Mesothelial cell of epicardium (in vitro differentiated cells): Measurements from ENCODE around the gene AOPEP. TPM values are rescaled to one million over a fixed set of nuclear protein-coding genes. Genes with fewer than 3 reads are reported as not detected.
A peak's percentile ranks its signal among the peaks of the same experiment; 100 is the strongest.

Experiments used
- DNase-seq, 2 experiments: peaks; one replicate each; pipeline ENCODE4 v3.0.0; 2021; ENCODE audit warnings: low spot score in 2 of 2; ENCODE audit not compliant: unreplicated experiment in 2 of 2
- H3K27ac Mint-ChIP-seq: 2 replicates; pipeline ENCODE4 v1.8.0; 2021; ENCODE audit warnings: mixed read lengths
- H3K27me3 Mint-ChIP-seq: 2 replicates; pipeline ENCODE4 v1.8.0; 2021; ENCODE audit warnings: low read depth, mixed read lengths
- H3K36me3 Mint-ChIP-seq: 2 replicates; pipeline ENCODE4 v1.8.0; 2021; ENCODE audit warnings: mixed read lengths
- H3K4me1 Mint-ChIP-seq: 2 replicates; pipeline ENCODE4 v1.8.0; 2021; ENCODE audit warnings: mixed read lengths
- H3K4me3 Mint-ChIP-seq: 2 replicates; pipeline ENCODE4 v1.8.0; 2021; ENCODE audit warnings: mild to moderate bottlenecking, moderate library complexity, mixed read lengths
- H3K9me3 Mint-ChIP-seq: 2 replicates; pipeline ENCODE4 v1.8.0; 2021; ENCODE audit warnings: mixed read lengths
- total RNA-seq: library from RNA; stranded (reverse); gene quantifications from 3 replicates; pipeline ENCODE4 v1.2.1, GENCODE V29; 2021
- TF ChIP-seq, protein P1 (sequence below): fragments of 200-600 bp; sonication (generic); IDR thresholded peaks from one replicate; pipeline ENCODE4 v1.5.0; 2021; ENCODE audit warnings: antibody characterized with exemption; ENCODE audit not compliant: unreplicated experiment

Gene AOPEP, protein sequence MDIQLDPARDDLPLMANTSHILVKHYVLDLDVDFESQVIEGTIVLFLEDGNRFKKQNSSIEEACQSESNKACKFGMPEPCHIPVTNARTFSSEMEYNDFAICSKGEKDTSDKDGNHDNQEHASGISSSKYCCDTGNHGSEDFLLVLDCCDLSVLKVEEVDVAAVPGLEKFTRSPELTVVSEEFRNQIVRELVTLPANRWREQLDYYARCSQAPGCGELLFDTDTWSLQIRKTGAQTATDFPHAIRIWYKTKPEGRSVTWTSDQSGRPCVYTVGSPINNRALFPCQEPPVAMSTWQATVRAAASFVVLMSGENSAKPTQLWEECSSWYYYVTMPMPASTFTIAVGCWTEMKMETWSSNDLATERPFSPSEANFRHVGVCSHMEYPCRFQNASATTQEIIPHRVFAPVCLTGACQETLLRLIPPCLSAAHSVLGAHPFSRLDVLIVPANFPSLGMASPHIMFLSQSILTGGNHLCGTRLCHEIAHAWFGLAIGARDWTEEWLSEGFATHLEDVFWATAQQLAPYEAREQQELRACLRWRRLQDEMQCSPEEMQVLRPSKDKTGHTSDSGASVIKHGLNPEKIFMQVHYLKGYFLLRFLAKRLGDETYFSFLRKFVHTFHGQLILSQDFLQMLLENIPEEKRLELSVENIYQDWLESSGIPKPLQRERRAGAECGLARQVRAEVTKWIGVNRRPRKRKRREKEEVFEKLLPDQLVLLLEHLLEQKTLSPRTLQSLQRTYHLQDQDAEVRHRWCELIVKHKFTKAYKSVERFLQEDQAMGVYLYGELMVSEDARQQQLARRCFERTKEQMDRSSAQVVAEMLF
- total RNA-seq: 56.3 to 63.0 TPM (median 61.4 TPM) in 3 replicates

DNA sequence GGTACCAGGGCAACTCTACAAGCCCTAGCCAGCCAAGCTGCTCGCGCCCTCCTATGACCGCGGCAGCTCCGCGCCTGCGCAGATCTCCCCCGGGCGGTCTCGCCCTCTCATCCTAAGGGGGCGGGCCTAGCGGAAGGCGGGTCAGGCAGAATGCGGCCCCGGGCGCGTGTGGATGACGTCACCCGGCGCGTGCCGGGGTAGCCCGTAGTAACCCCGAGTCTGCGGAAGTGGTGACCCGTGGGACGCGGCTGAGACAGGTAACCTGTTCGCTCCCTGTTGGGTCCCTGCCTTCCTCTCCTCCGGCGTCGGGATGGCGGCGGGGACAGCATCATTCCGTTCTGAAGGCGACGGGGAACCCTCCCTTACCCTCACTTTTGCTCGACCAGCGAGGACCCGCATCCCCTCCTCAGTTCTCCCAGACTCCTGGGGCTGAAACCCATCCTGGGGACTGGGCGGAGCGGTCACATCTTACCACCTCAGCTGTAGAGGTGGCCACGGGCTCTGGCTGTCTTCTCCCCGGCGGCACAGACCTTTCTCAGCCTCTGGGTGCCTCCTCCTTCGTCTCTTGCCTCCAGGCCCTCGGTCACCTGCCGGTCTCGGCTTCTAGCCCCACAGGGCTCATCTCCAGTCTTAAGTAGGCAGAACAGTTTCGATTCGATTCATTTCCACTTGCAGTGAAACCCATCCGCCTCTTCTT is at the start of gene AOPEP:
Gene AOPEP, plus strand, starts transcription at position 205 of the 697 bp plus-strand sequence. CDS start 33,085 bp downstream, outside the sequence.
- H3K27ac Mint-ChIP-seq: peak within 1 kb of the TSS; percentile 96

DNA sequence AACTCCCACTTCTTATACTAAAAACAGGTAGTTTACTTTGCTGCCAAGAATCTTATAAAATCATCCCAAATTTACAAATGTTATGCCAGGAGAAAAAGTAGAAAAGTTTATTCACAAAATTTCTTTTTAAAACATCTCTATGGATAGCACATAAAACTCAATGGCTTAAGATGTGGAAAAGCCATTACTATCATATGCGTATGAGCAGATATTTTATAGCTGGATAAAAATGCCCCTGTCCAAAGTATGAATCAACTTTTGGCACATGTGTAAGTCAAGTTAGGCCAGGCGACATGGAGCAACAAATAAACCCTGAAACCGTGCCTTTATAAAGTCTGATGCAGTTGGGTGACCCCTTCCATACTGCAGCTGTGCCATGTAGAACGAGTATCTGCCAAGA is 48.6 kb upstream of the AOPEP start:
- Mint-ChIP-seq H3K27me3 (no peaks in the 10 kb centered on the region), H3K36me3 (no peaks in the 10 kb centered on the region), H3K4me3 (no peak overlapping the region), H3K9me3 (no peaks in the 10 kb centered on the region), H3K27ac (no peak overlapping the region), H3K4me1 (peaks cover 24% of the 10 kb centered on the region)
- TF ChIP-seq, protein P1, sequence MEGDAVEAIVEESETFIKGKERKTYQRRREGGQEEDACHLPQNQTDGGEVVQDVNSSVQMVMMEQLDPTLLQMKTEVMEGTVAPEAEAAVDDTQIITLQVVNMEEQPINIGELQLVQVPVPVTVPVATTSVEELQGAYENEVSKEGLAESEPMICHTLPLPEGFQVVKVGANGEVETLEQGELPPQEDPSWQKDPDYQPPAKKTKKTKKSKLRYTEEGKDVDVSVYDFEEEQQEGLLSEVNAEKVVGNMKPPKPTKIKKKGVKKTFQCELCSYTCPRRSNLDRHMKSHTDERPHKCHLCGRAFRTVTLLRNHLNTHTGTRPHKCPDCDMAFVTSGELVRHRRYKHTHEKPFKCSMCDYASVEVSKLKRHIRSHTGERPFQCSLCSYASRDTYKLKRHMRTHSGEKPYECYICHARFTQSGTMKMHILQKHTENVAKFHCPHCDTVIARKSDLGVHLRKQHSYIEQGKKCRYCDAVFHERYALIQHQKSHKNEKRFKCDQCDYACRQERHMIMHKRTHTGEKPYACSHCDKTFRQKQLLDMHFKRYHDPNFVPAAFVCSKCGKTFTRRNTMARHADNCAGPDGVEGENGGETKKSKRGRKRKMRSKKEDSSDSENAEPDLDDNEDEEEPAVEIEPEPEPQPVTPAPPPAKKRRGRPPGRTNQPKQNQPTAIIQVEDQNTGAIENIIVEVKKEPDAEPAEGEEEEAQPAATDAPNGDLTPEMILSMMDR: no peak
- DNase-seq: no peak

More for the DNA sequence above, at the start of gene AOPEP:
- TF ChIP-seq, protein P1: no peak
- H3K9me3 Mint-ChIP-seq: peaks cover 5% of the 10 kb centered on the region
- H3K4me1 Mint-ChIP-seq: peaks cover 9% of the 10 kb centered on the region
- peak; percentile 97 to 99 for DNase-seq
- H3K36me3 Mint-ChIP-seq: no peaks in the 10 kb centered on the region
- peak within 1 kb of the TSS; percentile 84 for H3K4me3 Mint-ChIP-seq
- no peaks in the 10 kb centered on the region for H3K27me3 Mint-ChIP-seq

DNA sequence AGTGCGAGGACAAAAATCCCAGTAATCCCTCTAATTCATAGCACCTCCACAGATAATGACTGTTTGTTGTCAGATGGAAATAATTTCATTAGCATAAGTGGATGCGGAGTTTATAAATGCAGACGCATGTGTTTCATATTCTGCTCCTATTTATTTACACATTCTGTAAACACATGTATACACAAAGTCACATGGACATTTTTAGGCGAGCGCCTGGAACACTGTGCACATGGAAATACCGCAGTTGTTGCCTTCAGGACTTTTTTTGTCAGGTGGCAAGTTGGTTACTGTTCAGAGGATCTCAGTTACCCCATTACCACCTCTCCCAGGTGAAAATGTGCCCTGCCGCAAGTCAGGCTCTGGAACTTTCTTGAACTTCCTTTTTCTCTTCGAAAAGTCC is 46.9 kb upstream of the AOPEP start:
- H3K4me3 Mint-ChIP-seq: no peak overlapping the region

DNA sequence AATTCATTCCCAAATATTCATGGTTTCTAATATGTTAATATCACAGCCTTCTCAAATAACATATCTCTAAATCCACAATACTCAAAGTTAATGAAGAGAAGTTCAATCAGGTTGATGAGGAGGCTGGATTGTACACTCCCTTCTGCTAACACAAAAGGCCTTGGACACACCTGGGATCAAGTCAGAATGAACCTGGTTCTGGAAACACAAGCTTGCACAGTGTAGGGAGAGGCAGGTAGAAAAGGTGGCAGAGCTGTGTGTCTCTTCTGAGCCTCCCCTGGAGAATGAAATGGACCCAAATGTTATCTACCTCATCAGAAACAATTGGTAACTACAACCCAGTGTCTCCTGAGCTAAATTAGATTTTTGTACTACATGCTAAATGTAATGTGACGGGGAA is 46.5 kb upstream of the AOPEP start:
- Mint-ChIP-seq H3K4me1 (peaks cover 18% of the 10 kb centered on the region), H3K27me3 (no peaks in the 10 kb centered on the region), H3K36me3 (no peaks in the 10 kb centered on the region), H3K9me3 (no peaks in the 10 kb centered on the region), H3K4me3 (no peak overlapping the region), H3K27ac (no peak overlapping the region)
- DNase-seq: no peak
- TF ChIP-seq, protein P1: no peak

More for the DNA sequence above, 46.9 kb upstream of the AOPEP start:
- Mint-ChIP-seq H3K9me3 (no peaks in the 10 kb centered on the region), H3K27me3 (no peaks in the 10 kb centered on the region), H3K4me1 (peaks cover 21% of the 10 kb centered on the region), H3K36me3 (no peaks in the 10 kb centered on the region), H3K27ac (no peak overlapping the region)
- TF ChIP-seq, protein P1: no peak
- no peak for DNase-seq

DNA sequence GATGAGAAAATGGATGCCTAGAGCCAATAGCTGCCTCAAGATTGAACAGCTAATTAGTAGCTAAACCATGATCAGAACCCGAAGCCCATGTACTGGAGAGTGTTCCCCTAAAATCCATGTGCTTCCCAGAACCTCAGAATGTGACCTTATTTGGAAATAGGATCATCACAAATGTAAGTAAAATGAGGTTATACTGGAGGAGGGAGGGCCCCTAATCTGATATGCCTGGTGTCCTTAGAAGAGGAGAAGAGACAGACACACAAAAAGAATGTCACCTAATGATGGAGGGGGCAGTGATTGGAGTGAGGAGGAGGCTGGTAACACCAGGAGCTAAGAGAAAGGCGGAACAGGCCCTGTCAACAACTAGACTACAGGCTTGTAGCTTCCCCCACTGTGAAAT is 45.9 kb upstream of the AOPEP start:
- no peak for DNase-seq
- no peak overlapping the region for H3K4me3 Mint-ChIP-seq
- no peak overlapping the region for H3K27ac Mint-ChIP-seq
- H3K36me3 Mint-ChIP-seq: no peaks in the 10 kb centered on the region
- TF ChIP-seq, protein P1: no peak
- H3K9me3 Mint-ChIP-seq: no peaks in the 10 kb centered on the region
- H3K4me1 Mint-ChIP-seq: peaks cover 12% of the 10 kb centered on the region
- no peaks in the 10 kb centered on the region for H3K27me3 Mint-ChIP-seq
